NT2/D1 (cell line): ENCODE measurements around the gene TAC1.
A peak's percentile ranks its signal among the peaks of the same experiment; 100 is the strongest.

Source experiments
- DNase-seq: peaks from one replicate; pipeline ENCODE4 v3.0.0-alpha.2; 2011; ENCODE audit warnings: low read depth, low spot score
- H3K27me3 ChIP-seq: 2 replicates; pipeline ENCODE4 v1.6.0; 2011; ENCODE audit warnings: mild to moderate bottlenecking; ENCODE audit not compliant: insufficient read length, insufficient read depth
- H3K36me3 ChIP-seq: 2 replicates; pipeline ENCODE4 v1.6.1; 2011; ENCODE audit warnings: mild to moderate bottlenecking, low read length, mixed read lengths; ENCODE audit not compliant: insufficient read depth, insufficient read length
- H3K4me1 ChIP-seq: 2 replicates; pipeline ENCODE4 v1.5.1; 2011; ENCODE audit not compliant: insufficient read depth, insufficient read length
- H3K4me3 ChIP-seq: 2 replicates; pipeline ENCODE4 v1.5.1; 2011; ENCODE audit warnings: low read depth; ENCODE audit not compliant: insufficient read length
- H3K9ac ChIP-seq: 2 replicates; pipeline ENCODE4 v1.6.0; 2011; ENCODE audit warnings: low read depth; ENCODE audit not compliant: insufficient read length
- H3K9me3 ChIP-seq: 2 replicates; pipeline ENCODE4 v1.5.1; 2011; ENCODE audit warnings: mild to moderate bottlenecking, low read length; ENCODE audit not compliant: insufficient read depth
- SUZ12 ChIP-seq: IDR thresholded peaks from 2 replicates; pipeline ENCODE4 v1.6.1; 2011; ENCODE audit not compliant: insufficient read length, insufficient read depth; ENCODE audit errors: extremely low read depth
- YY1 ChIP-seq: IDR thresholded peaks from 2 replicates; pipeline ENCODE4 v1.6.1; 2011; ENCODE audit not compliant: insufficient read length, insufficient read depth
- ZNF274 ChIP-seq: IDR thresholded peaks from 2 replicates; pipeline ENCODE4 v1.6.1; 2011; ENCODE audit warnings: mild to moderate bottlenecking, low read depth, low read length

TAC1 gene, protein sequence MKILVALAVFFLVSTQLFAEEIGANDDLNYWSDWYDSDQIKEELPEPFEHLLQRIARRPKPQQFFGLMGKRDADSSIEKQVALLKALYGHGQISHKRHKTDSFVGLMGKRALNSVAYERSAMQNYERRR

DNA sequence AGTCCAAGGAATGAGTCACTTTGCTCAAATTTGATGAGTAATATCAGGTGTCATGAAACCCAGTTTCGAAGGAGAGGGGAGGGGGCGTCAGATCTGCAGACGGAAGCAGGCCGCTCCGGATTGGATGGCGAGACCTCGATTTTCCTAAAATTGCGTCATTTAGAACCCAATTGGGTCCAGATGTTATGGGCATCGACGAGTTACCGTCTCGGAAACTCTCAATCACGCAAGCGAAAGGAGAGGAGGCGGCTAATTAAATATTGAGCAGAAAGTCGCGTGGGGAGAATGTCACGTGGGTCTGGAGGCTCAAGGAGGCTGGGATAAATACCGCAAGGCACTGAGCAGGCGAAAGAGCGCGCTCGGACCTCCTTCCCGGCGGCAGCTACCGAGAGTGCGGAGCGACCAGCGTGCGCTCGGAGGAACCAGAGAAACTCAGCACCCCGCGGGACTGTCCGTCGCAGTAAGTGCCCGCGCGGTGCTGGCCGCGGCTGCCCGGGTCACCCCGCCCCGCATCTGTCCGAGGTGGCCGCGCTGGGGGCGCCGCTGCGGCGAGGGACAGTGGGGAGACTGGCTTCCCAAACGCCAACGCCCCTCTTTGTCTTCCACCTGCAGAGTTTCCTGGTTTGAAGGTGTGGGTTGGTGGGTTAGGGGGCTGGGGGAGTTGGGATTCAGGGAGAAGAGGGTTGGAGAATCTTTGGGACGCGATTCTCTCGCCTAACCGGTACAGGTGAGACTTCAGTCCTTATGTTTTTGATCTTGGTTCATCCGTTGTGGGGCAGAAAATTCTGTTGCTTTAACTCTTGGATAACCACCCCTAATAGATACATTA, at the start of gene TAC1:
Gene TAC1, plus strand, starts transcription at position 351 of the 829 bp plus-strand sequence. CDS start 527 bp downstream, outside the sequence.
- no peaks in the 10 kb centered on the region for H3K9me3 ChIP-seq
- TF ChIP-seq ZNF274, result no peak
- TF ChIP-seq SUZ12, result peak; percentile 88
- peaks cover 71% of the 10 kb centered on the region for H3K27me3 ChIP-seq
- no peaks in the 10 kb centered on the region for H3K36me3 ChIP-seq
- peaks cover 4% of the 10 kb centered on the region for H3K4me1 ChIP-seq
- DNase-seq, result no peak
- H3K4me3 ChIP-seq, result peak within 1 kb of the TSS; percentile 47
- peak within 1 kb of the TSS; percentile 61 for H3K9ac ChIP-seq

DNA sequence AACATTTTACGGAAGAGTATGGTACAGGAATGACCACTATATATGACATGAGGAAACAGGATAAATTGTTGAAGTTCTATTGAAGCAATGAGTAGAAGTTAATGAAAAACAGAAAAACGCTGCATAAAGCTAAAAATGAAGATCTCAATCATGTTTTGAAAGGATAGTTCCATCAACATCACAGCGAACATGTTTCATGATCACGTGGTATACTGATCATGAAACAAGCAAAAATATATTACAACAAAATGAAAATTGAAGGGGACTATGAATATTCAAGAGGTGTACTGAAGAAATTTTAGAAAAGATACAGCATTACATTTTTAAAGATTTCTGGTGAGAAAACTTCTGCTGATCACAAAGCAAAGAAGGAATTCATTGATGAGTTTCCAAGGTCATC, 45.9 kb upstream of the TAC1 start:
- H3K27me3 ChIP-seq, result no peaks in the 10 kb centered on the region
- no peaks in the 10 kb centered on the region for H3K9me3 ChIP-seq
- H3K4me1 ChIP-seq, result no peaks in the 10 kb centered on the region
- TF ChIP-seq ZNF274 (no peak), YY1 (no peak), SUZ12 (no peak)
- H3K36me3 ChIP-seq, result no peaks in the 10 kb centered on the region
- H3K9ac ChIP-seq, result no peak overlapping the region
- no peak overlapping the region for H3K4me3 ChIP-seq
- no peak for DNase-seq

DNA sequence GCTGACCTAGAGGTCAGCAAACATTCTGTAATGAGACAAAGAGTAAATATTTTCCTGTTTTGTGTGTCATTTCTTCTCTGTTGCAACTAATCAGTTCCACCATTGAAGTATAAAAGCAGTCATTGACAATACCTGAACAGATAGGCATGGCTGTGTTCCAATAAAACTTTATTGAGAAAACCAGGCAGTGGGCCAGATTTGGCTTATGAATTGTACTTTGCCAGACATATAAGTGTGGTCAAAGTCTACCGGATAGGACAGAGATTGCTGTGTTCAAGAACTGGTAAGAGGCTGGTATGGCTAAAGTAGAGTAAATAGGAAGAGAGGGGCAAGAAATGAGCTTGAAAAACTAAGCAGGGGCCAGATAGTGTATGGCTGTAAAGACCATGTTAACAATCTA, 38.3 kb upstream of the TAC1 start:
- no peaks in the 10 kb centered on the region for H3K27me3 ChIP-seq
- DNase-seq, result no peak
- H3K9me3 ChIP-seq, result no peaks in the 10 kb centered on the region
- TF ChIP-seq YY1 (no peak), ZNF274 (no peak), SUZ12 (no peak)
- H3K4me1 ChIP-seq, result no peaks in the 10 kb centered on the region
- no peak overlapping the region for H3K4me3 ChIP-seq
- H3K9ac ChIP-seq, result no peak overlapping the region
- no peaks in the 10 kb centered on the region for H3K36me3 ChIP-seq

DNA sequence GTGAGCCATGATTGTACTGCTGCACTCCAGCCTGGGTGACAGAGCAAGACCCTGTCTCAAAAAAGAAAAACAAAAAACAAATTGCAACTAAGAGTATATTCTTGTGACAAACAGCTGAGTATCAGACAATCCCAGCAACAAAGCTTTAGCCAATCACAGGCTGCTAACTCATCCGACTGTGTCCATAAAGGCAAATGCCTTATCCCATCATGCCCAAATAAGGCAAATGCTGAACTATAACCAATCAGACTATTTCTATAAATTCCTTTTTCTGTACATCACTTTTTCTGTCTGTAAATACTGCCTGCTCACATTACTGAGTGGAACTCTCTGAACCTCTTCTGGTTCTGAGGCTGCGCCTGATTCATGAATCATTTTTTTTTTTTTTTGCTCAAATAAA, 37.5 kb upstream of the TAC1 start:
- DNase-seq, result no peak
- TF ChIP-seq ZNF274, result no peak
- no peak for TF ChIP-seq SUZ12
- no peak for TF ChIP-seq YY1
- Histone ChIP-seq H3K4me1 (no peaks in the 10 kb centered on the region), H3K36me3 (no peaks in the 10 kb centered on the region), H3K9ac (no peak overlapping the region), H3K9me3 (no peaks in the 10 kb centered on the region), H3K4me3 (no peak overlapping the region), H3K27me3 (no peaks in the 10 kb centered on the region)

DNA sequence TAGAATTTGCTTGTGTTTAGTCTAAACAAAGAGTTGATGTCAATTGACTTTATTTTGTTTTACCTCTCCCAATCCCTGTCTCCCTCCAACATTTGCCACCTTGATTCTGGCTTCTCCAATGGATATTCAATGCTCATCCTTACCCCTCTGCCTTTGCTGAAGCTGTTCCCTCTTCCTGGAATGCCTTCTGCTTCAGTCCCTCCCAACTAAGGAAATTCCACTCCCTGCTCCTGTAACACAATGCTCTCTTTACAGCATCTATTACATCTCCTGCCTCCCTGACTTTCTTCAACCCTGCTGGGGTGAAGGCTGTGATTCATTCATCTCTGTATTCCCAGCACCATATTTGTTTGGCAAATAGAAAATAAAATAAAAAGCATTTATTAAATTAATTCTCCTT, 34.5 kb upstream of the TAC1 start:
- no peaks in the 10 kb centered on the region for H3K9me3 ChIP-seq
- TF ChIP-seq SUZ12 (no peak), YY1 (no peak), ZNF274 (no peak)
- no peak overlapping the region for H3K4me3 ChIP-seq
- peak; percentile 5 for DNase-seq
- no peaks in the 10 kb centered on the region for H3K4me1 ChIP-seq
- no peak overlapping the region for H3K9ac ChIP-seq
- no peaks in the 10 kb centered on the region for H3K36me3 ChIP-seq
- H3K27me3 ChIP-seq, result no peaks in the 10 kb centered on the region

DNA sequence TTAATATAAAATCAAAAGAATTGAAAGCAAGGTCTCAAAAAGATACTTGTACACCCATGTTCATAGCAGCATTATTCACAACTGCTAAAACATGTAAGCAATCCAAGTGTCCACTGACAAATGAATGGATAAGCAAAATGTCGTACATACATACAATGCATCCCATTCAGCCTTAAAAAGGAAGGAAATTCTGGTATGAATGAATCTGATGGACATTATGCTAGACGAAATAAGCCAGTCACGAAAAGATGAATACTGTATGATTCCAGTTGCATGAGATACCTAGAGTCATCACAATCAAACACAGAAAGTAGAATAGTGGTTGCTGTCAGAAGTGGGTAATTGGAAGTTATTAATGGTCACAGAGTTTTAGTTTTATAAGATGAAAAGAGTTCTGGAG, 9.5 kb upstream of the TAC1 start:
- H3K9ac ChIP-seq, result no peak overlapping the region
- no peaks in the 10 kb centered on the region for H3K36me3 ChIP-seq
- no peaks in the 10 kb centered on the region for H3K9me3 ChIP-seq
- H3K4me3 ChIP-seq, result no peak overlapping the region
- no peaks in the 10 kb centered on the region for H3K27me3 ChIP-seq
- DNase-seq, result no peak
- H3K4me1 ChIP-seq, result no peaks in the 10 kb centered on the region
- TF ChIP-seq ZNF274 (no peak), SUZ12 (no peak), YY1 (no peak)

DNA sequence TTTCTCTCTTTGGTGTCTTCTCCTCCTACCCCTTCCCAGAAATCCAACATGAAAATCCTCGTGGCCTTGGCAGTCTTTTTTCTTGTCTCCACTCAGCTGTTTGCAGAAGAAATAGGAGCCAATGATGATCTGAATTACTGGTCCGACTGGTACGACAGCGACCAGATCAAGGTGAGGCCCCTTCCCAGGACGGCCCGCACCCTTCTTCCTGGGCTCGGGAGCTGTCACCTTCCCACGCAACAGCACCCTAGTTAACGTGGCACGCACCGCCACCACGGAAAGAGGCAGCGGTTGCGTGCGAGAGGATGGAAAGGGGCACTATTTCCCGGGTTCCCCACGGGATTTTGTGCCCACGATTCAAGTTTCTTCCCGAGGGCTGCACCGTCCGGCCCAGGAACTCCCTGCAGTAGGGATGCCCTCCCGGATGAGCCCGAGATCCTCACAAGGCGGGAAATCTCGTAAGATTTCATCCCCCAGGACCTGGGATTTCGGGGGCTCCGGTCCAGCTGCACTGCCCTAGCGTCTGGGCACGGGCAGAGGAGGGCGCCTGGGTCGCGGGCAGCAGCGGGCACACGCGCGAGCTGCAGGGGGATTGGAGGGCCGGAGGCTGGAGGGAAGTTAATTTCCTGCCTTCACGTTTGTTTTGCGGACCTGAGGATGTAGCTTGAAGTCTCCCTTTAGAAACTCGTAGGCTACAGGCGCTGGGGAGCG, 834 bp downstream of the TAC1 start:
- Histone ChIP-seq H3K9ac (peak overlapping the region; percentile 61), H3K4me3 (peak overlapping the region; percentile 47), H3K27me3 (peaks cover 71% of the 10 kb centered on the region), H3K4me1 (peaks cover 4% of the 10 kb centered on the region), H3K9me3 (no peaks in the 10 kb centered on the region), H3K36me3 (no peaks in the 10 kb centered on the region)
- TF ChIP-seq ZNF274 (no peak), YY1 (no peak), SUZ12 (no peak)
- no peak for DNase-seq
